Parathyroid adenoma (tissue), 2 donors: ENCODE measurements around the gene KCNQ1.

Experiments
- H2AFZ ChIP-seq: fragments of 300-600 bp; sonication (generic); one replicate; pipeline ENCODE4 v1.7.0; 2017; ENCODE audit warnings: antibody characterized with exemption, mild to moderate bottlenecking
- H3K27ac ChIP-seq: fragments of 300-600 bp; sonication (generic); one replicate; pipeline ENCODE4 v1.7.0; 2017
- H3K27me3 ChIP-seq: fragments of 300-600 bp; sonication (generic); one replicate; pipeline ENCODE4 v1.7.0; 2017; ENCODE audit warnings: low read length; ENCODE audit not compliant: control insufficient read depth, insufficient read depth
- H3K36me3 ChIP-seq: fragments of 300-600 bp; sonication (generic); one replicate; pipeline ENCODE4 v1.7.0; 2017; ENCODE audit warnings: low read length; ENCODE audit not compliant: control insufficient read depth, insufficient read depth
- H3K4me1 ChIP-seq: fragments of 300-600 bp; sonication (generic); one replicate; pipeline ENCODE4 v1.7.0; 2017; ENCODE audit warnings: control low read depth
- H3K4me2 ChIP-seq: fragments of 300-600 bp; sonication (generic); one replicate; pipeline ENCODE4 v1.7.0; 2017; ENCODE audit warnings: low read length
- H3K4me3 ChIP-seq: fragments of 300-600 bp; sonication (generic); one replicate; pipeline ENCODE4 v1.7.0; 2017; ENCODE audit warnings: low read depth, low read length
- H3K79me2 ChIP-seq: fragments of 300-600 bp; sonication (generic); one replicate; pipeline ENCODE4 v1.7.0; 2017; ENCODE audit warnings: control low read depth
- H3K9ac ChIP-seq: fragments of 300-600 bp; sonication (generic); one replicate; pipeline ENCODE4 v1.7.0; 2017; ENCODE audit warnings: mild to moderate bottlenecking
- H3K9me3 ChIP-seq: fragments of 300-600 bp; sonication (generic); one replicate; pipeline ENCODE4 v1.7.0; 2017; ENCODE audit warnings: low read length; ENCODE audit not compliant: control insufficient read depth
- CTCF ChIP-seq: fragments of 300-600 bp; sonication (generic); IDR thresholded peaks from one replicate; pipeline ENCODE4 v1.7.0; 2017; ENCODE audit warnings: antibody characterized with exemption, mild to moderate bottlenecking
- donor health status: primary hyperparathyroidism.

The KCNQ1 gene

GRCh38 chr11:2420502-2421225, 24.1 kb upstream of the KCNQ1 start:
- Histone ChIP-seq H3K27ac (no peak overlapping the region), H3K4me2 (no peak overlapping the region), H3K4me1 (no peaks in the 10 kb centered on the region), H2AFZ (peak overlapping the region; percentile 46), H3K9me3 (no peaks in the 10 kb centered on the region), H3K4me3 (no peak overlapping the region), H3K27me3 (no peaks in the 10 kb centered on the region), H3K36me3 (no peaks in the 10 kb centered on the region), H3K9ac (no peak overlapping the region), H3K79me2 (no peaks in the 10 kb centered on the region)
- peak; percentile 77 for TF ChIP-seq CTCF

GRCh38 chr11:2421226-2421994, 23.4 kb upstream of the KCNQ1 start:
- Histone ChIP-seq H3K9ac (no peak overlapping the region), H3K4me3 (no peak overlapping the region), H3K27me3 (no peaks in the 10 kb centered on the region), H3K4me1 (no peaks in the 10 kb centered on the region), H3K9me3 (no peaks in the 10 kb centered on the region), H3K79me2 (no peaks in the 10 kb centered on the region), H3K36me3 (no peaks in the 10 kb centered on the region), H3K27ac (no peak overlapping the region), H2AFZ (no peak overlapping the region), H3K4me2 (no peak overlapping the region)
- no peak for TF ChIP-seq CTCF

- Histone ChIP-seq H3K27ac (no peak overlapping the region), H3K27me3 (no peaks in the 10 kb centered on the region), H3K9me3 (no peaks in the 10 kb centered on the region), H3K4me3 (no peak overlapping the region), H3K4me2 (no peak overlapping the region), H2AFZ (no peak overlapping the region), H3K4me1 (no peaks in the 10 kb centered on the region), H3K36me3 (no peaks in the 10 kb centered on the region), H3K9ac (no peak overlapping the region), H3K79me2 (no peaks in the 10 kb centered on the region)
- no peak for TF ChIP-seq CTCF
These were observed 22.8 kb upstream of the KCNQ1 start for GRCh38 chr11:2421996-2422395.

GRCh38 chr11:2422461-2423156, 22.2 kb upstream of the KCNQ1 start:
- H3K36me3 ChIP-seq: no peaks in the 10 kb centered on the region
- H3K79me2 ChIP-seq: no peaks in the 10 kb centered on the region
- H2AFZ ChIP-seq: no peak overlapping the region
- no peaks in the 10 kb centered on the region for H3K9me3 ChIP-seq
- no peak for TF ChIP-seq CTCF
- no peak overlapping the region for H3K9ac ChIP-seq
- no peak overlapping the region for H3K27ac ChIP-seq
- H3K4me3 ChIP-seq: no peak overlapping the region
- no peaks in the 10 kb centered on the region for H3K27me3 ChIP-seq
- H3K4me1 ChIP-seq: no peaks in the 10 kb centered on the region
- H3K4me2 ChIP-seq: no peak overlapping the region
